Activated CD8-positive, alpha-beta T cell treated with anti-CD3 and anti-CD28 coated beads for 36 hours (primary cell): Measurements from ENCODE around the gene SLC41A1. TPM values are rescaled to one million over a fixed set of nuclear protein-coding genes. Genes with fewer than 3 reads are reported as not detected.

ENCODE experiments used
- ATAC-seq: fragments of 200-7000 bp; cut with Tn5 transposase; one replicate; pipeline ENCODE4 v1.10.0; 2021; ENCODE audit warnings: mild to moderate bottlenecking, moderate library complexity
- CTCF ChIA-PET: fragments of 350-600 bp; sonication (Branson Sonifier 250); formaldehyde crosslinking; loops from one replicate; lab custom pipeline; 2021; ENCODE audit warnings: antibody characterized with exemption; lab: Charles Lee
- POLR2A ChIA-PET: fragments of 350-600 bp; sonication (Branson Sonifier 250); formaldehyde crosslinking; loops from one replicate; lab custom pipeline; 2021; ENCODE audit warnings: antibody characterized with exemption; lab: Charles Lee
- DNase-seq: peaks from one replicate; pipeline ENCODE4 v3.0.0-alpha.2; 2020
- H3K27ac Mint-ChIP-seq: one replicate; pipeline ENCODE4 v1.8.0; 2021; ENCODE audit warnings: mild to moderate bottlenecking, mixed read lengths
- H3K27me3 Mint-ChIP-seq: one replicate; pipeline ENCODE4 v1.8.0; 2021; ENCODE audit warnings: mixed read lengths
- H3K36me3 Mint-ChIP-seq: one replicate; pipeline ENCODE4 v1.8.0; 2021; ENCODE audit warnings: low read depth, mixed read lengths
- H3K4me1 Mint-ChIP-seq: one replicate; pipeline ENCODE4 v1.8.0; 2021; ENCODE audit warnings: low read depth, mixed read lengths
- H3K4me3 Mint-ChIP-seq: one replicate; pipeline ENCODE4 v1.8.0; 2021; ENCODE audit warnings: mild to moderate bottlenecking, moderate library complexity, mixed read lengths
- H3K9me3 Mint-ChIP-seq: one replicate; pipeline ENCODE4 v1.8.0; 2021; ENCODE audit warnings: mixed read lengths
- CTCF ChIP-seq: fragments of 200-600 bp; IDR thresholded peaks from one replicate; pipeline ENCODE4 v1.8.0; 2022; ENCODE audit warnings: antibody characterized with exemption, mild to moderate bottlenecking
- intact Hi-C: fragments of 100-400 bp; cut with micrococcal nuclease; formaldehyde crosslinking; loops from one replicate; pipeline ENCODE4 v1.10.0; 2022
- total RNA-seq, 2 experiments: library from RNA; stranded (reverse); gene quantifications; one replicate each; pipeline ENCODE4 v1.2.3, GENCODE V29; 2021

Gene SLC41A1
- total RNA-seq, 2 experiments from 2014 or later: 33.6 to 35.3 TPM

DNA sequence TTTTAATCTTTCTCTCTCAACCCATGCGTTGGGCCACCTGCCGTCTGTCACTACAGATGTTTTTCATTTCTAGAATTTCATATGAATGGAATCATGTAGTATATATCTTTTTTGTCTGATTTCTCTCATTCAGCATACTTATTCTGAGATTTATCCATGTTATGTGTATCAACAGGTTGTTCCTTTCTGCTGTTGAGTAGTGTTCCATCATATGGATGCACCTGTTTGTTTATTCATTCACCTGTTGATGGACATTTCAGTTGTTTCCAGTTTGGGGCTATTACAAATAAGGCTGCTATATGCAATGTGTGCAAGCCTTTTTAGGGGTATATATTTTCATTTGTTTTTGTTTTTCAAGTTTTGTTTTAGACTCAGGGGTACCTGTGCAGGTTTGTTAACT, 9.4 kb upstream of the SLC41A1 start:
- peaks cover 3% of the 10 kb centered on the region for H3K36me3 Mint-ChIP-seq
- peaks cover 4% of the 10 kb centered on the region for H3K9me3 Mint-ChIP-seq
- H3K4me3 Mint-ChIP-seq: no peak overlapping the region

DNA sequence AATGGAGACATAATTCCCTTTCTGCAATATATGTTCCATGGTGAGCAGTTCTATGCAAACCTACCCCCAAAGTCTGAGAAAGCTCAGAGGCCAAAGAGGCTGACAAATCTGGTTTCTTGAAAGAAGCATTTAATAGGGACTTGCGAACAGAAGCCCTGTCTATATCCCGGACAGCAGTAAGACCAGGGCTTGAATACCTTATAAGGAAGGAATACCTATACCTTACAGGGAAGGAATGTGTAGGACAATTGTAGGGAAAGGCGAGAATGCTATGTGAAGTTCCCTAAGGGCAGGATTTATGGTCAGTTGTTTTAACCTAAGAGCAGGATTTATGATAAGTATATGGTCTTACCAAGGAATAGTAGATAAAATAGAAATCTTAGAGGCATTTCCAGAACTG, 5.0 kb upstream of the SLC41A1 start:
- peaks cover 11% of the 10 kb centered on the region for H3K4me1 Mint-ChIP-seq
- H3K4me3 Mint-ChIP-seq: no peak overlapping the region
- ATAC-seq: no peak
- no peaks in the 10 kb centered on the region for H3K36me3 Mint-ChIP-seq
- no peak overlapping the region for H3K27ac Mint-ChIP-seq
- intact Hi-C loops: no loop called here
- no peak for DNase-seq
- H3K27me3 Mint-ChIP-seq: no peaks in the 10 kb centered on the region
- no peaks in the 10 kb centered on the region for H3K9me3 Mint-ChIP-seq
- ChIA-PET CTCF (interaction anchor here (1.4 kb wide), 1 partner anchor 8 kb away, joined by 4 read pairs; no protein-coding TSS in a partner anchor), POLR2A (interaction anchor here (2.1 kb wide), 1 partner anchor 8 kb away, joined by 6 read pairs; no protein-coding TSS in a partner anchor)
- no peak for TF ChIP-seq CTCF

More for the DNA sequence above, 9.4 kb upstream of the SLC41A1 start:
- CTCF ChIA-PET: interaction anchor here (1.4 to 2.0 kb wide), 2 partner anchors 30 to 155 kb away, joined by 3 to 4 read pairs; no protein-coding TSS in a partner anchor
- no peaks in the 10 kb centered on the region for H3K27me3 Mint-ChIP-seq
- no peak overlapping the region for H3K27ac Mint-ChIP-seq
- peaks cover 18% of the 10 kb centered on the region for H3K4me1 Mint-ChIP-seq
- TF ChIP-seq CTCF: no peak
- POLR2A ChIA-PET: no interaction called here
- intact Hi-C loops: no loop called here
- ATAC-seq: no peak
- DNase-seq: no peak

DNA sequence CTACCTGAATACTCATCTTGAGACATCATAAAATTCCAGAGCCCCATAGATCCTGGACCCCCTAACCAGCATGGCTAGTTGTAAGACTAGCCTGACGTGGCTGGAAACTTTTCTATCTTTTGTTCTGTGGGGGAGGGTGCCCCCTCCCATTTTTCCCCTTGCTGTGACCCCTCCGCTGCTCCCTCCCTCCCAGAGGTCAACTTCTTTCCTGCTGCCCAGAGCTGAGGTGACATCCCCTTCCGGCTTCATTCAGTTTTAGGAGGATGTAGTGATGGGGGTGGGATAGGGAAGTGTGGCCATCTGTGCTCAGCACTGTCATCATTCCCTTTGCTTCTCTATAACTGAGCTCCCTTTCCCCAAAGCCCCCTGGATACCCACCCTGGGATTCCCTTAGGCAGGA, 4.4 kb upstream of the SLC41A1 start:
- H3K27ac Mint-ChIP-seq: no peak overlapping the region
- no peaks in the 10 kb centered on the region for H3K9me3 Mint-ChIP-seq
- intact Hi-C loops: no loop called here
- ChIA-PET POLR2A (interaction anchor here (2.1 kb wide), 1 partner anchor 9 kb away, joined by 6 read pairs; no protein-coding TSS in a partner anchor), CTCF (interaction anchor here (1.4 to 1.8 kb wide), 2 partner anchors 9 to 160 kb away, joined by 4 to 7 read pairs; no protein-coding TSS in a partner anchor)
- no peaks in the 10 kb centered on the region for H3K36me3 Mint-ChIP-seq
- TF ChIP-seq CTCF: no peak
- DNase-seq (no peak), ATAC-seq (no peak)
- H3K4me3 Mint-ChIP-seq: no peak overlapping the region
- H3K27me3 Mint-ChIP-seq: no peaks in the 10 kb centered on the region
- H3K4me1 Mint-ChIP-seq: peaks cover 12% of the 10 kb centered on the region

DNA sequence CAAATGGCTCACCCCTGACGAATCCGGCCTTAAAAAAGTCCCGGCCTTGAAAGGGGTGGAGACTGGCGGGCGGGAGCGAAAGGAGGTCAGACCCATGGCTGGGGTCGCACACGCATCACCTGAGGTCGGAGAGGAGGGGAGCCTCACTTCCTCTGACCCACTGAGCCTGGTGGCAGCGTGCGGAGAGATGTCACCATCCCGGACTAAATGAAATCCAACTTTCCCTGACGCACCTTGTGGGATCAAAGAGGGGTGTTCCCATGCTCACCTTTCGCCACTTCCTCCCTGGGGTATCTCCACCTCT, 709 bp upstream of the SLC41A1 start:
- peaks cover 46% of the 10 kb centered on the region for H3K4me1 Mint-ChIP-seq
- ChIA-PET CTCF (interaction anchor here (0.5 to 1.6 kb wide), 3 partner anchors 36 to 67 kb away, joined by 3 to 5 read pairs (median 3); partner anchors contain the start of gene PM20D1), POLR2A (interaction anchor here (1.0 to 1.2 kb wide), 2 partner anchors 8 to 21 kb away, joined by 3 to 4 read pairs; no protein-coding TSS in a partner anchor)
- peak; percentile 53 for DNase-seq
- H3K27ac Mint-ChIP-seq: peak overlapping the region; percentile 70
- H3K4me3 Mint-ChIP-seq: peak overlapping the region; percentile 97
- no peak for TF ChIP-seq CTCF
- no peak for ATAC-seq
- no peaks in the 10 kb centered on the region for H3K27me3 Mint-ChIP-seq
- intact Hi-C loops: no loop called here
- no peaks in the 10 kb centered on the region for H3K9me3 Mint-ChIP-seq
- H3K36me3 Mint-ChIP-seq: peaks cover 17% of the 10 kb centered on the region

- intact Hi-C loops: no loop called here
- H3K27ac Mint-ChIP-seq: peak overlapping the region; percentile 88
Measured at GRCh38 chr1:205812271-205812877, 624 bp downstream of the SLC41A1 start.

More at GRCh38 chr1:205812271-205812877, 624 bp downstream of the SLC41A1 start:
- no peak for TF ChIP-seq CTCF
- POLR2A ChIA-PET: interaction anchor here (1.8 kb wide), 1 partner anchor 37 kb away, joined by 6 read pairs; the partner anchor contains the start of gene RAB29
- Mint-ChIP-seq H3K27me3 (no peaks in the 10 kb centered on the region), H3K36me3 (peaks cover 24% of the 10 kb centered on the region), H3K4me1 (peaks cover 57% of the 10 kb centered on the region), H3K4me3 (peak overlapping the region; percentile 97), H3K9me3 (no peaks in the 10 kb centered on the region)
- CTCF ChIA-PET: interaction anchor here (1.0 to 3.5 kb wide), 4 partner anchors 20 to 165 kb away, joined by 4 to 16 read pairs (median 7); no protein-coding TSS in a partner anchor
- peak; percentile 23 for ATAC-seq
- DNase-seq: peak; percentile 37
